Neutrophil (primary cell): ENCODE results near the gene AHRR.

ENCODE experiments used
- H3K27ac ChIP-seq: fragments of 200-600 bp; sonication (generic); 2 replicates; pipeline ENCODE4 v1.5.1; 2016; ENCODE audit warnings: mild to moderate bottlenecking, moderate library complexity
- H3K27me3 ChIP-seq: fragments of 200-600 bp; sonication (generic); 2 replicates; pipeline ENCODE4 v1.6.0; 2016; ENCODE audit warnings: mild to moderate bottlenecking
- H3K36me3 ChIP-seq: fragments of 200-600 bp; sonication (generic); 2 replicates; pipeline ENCODE4 v1.5.1; 2017
- H3K4me1 ChIP-seq, 2 experiments: fragments of 200-600 bp in 1 of 2; sonication (generic) in 1 of 2; 1 replicate in 1 of 2; 2 replicates in 1 of 2; pipeline versions ENCODE4 v1.5.1 to v1.6.1; 2013 to 2016; ENCODE audit warnings: low read depth in 1 of 2, low read length in 1 of 2, mild to moderate bottlenecking in 1 of 2, moderate library complexity in 1 of 2; ENCODE audit not compliant: control insufficient read depth in 1 of 2, insufficient read depth in 1 of 2
- H3K4me3 ChIP-seq, 2 experiments: fragments of 200-600 bp in 1 of 2; sonication (generic) in 1 of 2; 1 replicate in 1 of 2; 2 replicates in 1 of 2; pipeline ENCODE4 v1.5.1; 2013 to 2016; ENCODE audit warnings: low read depth in 1 of 2, low read length in 1 of 2, mild to moderate bottlenecking in 1 of 2, moderate library complexity in 1 of 2
- H3K9me3 ChIP-seq: fragments of 200-600 bp; sonication (generic); 2 replicates; pipeline ENCODE4 v1.5.1; 2016
- CTCF ChIP-seq: fragments of 200-600 bp; sonication (generic); IDR thresholded peaks from 2 replicates; pipeline ENCODE4 v1.5.1; 2016; ENCODE audit warnings: antibody characterized with exemption

AHRR gene

GRCh38 chr5:444226-444625 is 122.7 kb downstream of the AHRR start:
- Histone ChIP-seq H3K4me3 (peak overlapping the region; percentile 70 to 84), H3K36me3 (peaks cover 40% of the 10 kb centered on the region), H3K27me3 (peaks cover 3% of the 10 kb centered on the region), H3K9me3 (no peaks in the 10 kb centered on the region), H3K27ac (peak overlapping the region; percentile 82), H3K4me1 (peaks cover 49% of the 10 kb centered on the region in 2 experiments)
- TF ChIP-seq CTCF, result no peak

GRCh38 chr5:445591-445990 is 124.1 kb downstream of the AHRR start:
- Histone ChIP-seq H3K4me3 (no peak overlapping the region), H3K27ac (peak overlapping the region; percentile 93), H3K36me3 (peaks cover 53% of the 10 kb centered on the region), H3K9me3 (no peaks in the 10 kb centered on the region), H3K27me3 (peaks cover 3% of the 10 kb centered on the region), H3K4me1 (peaks cover 49% of the 10 kb centered on the region in 2 experiments)
- no peak for TF ChIP-seq CTCF

- Histone ChIP-seq H3K36me3 (peaks cover 58% of the 10 kb centered on the region), H3K27ac (peak overlapping the region; percentile 93), H3K9me3 (no peaks in the 10 kb centered on the region), H3K4me1 (peaks cover 49% of the 10 kb centered on the region in 2 experiments), H3K4me3 (no peak overlapping the region), H3K27me3 (no peaks in the 10 kb centered on the region)
- TF ChIP-seq CTCF, result no peak
Measured at GRCh38 chr5:446066-446882, 124.8 kb downstream of the AHRR start.

GRCh38 chr5:446883-447263 is 125.4 kb downstream of the AHRR start:
- Histone ChIP-seq H3K4me1 (peaks cover 49% of the 10 kb centered on the region in 2 experiments), H3K9me3 (no peaks in the 10 kb centered on the region), H3K27ac (peak overlapping the region; percentile 93), H3K27me3 (no peaks in the 10 kb centered on the region), H3K4me3 (no peak overlapping the region), H3K36me3 (peaks cover 58% of the 10 kb centered on the region)
- TF ChIP-seq CTCF, result peak; percentile 33

GRCh38 chr5:447501-447900 is 126.0 kb downstream of the AHRR start:
- peaks cover 43 to 44% of the 10 kb centered on the region in 2 experiments for H3K4me1 ChIP-seq
- no peaks in the 10 kb centered on the region for H3K27me3 ChIP-seq

More at GRCh38 chr5:447501-447900, 126.0 kb downstream of the AHRR start:
- peak overlapping the region in 1 of 2 experiments; percentile 31 for H3K4me3 ChIP-seq
- no peak for TF ChIP-seq CTCF
- H3K9me3 ChIP-seq, result no peaks in the 10 kb centered on the region
- peaks cover 58% of the 10 kb centered on the region for H3K36me3 ChIP-seq
- peak overlapping the region; percentile 93 for H3K27ac ChIP-seq
